HepG2 (cell line): Measurements from ENCODE around the gene TEAD3. TPM values are rescaled to one million over a fixed set of nuclear protein-coding genes. Genes with fewer than 3 reads are reported as not detected.

ENCODE experiments used
- ARNT2 ChIP-seq: sonication (generic); formaldehyde crosslinking; IDR thresholded peaks from 2 replicates; pipeline ENCODE4 v1.8.0; 2022; ENCODE audit warnings: mild to moderate bottlenecking, low read depth, missing genetic modification reagents, moderate library complexity
- CCDC6 ChIP-seq: sonication (generic); formaldehyde crosslinking; IDR thresholded peaks from 2 replicates; pipeline ENCODE4 v1.8.1; 2022; ENCODE audit warnings: mild to moderate bottlenecking, missing genetic modification reagents, moderate library complexity
- ETV5 ChIP-seq: IDR thresholded peaks from 2 replicates; pipeline ENCODE4 v1.6.1; 2018; ENCODE audit warnings: missing biosample characterization, missing genetic modification reagents, inconsistent platforms, borderline replicate concordance
- FLYWCH1 ChIP-seq: sonication (generic); formaldehyde crosslinking; IDR thresholded peaks from 2 replicates; pipeline ENCODE4 v1.8.1; 2023; ENCODE audit warnings: mild to moderate bottlenecking, missing genetic modification reagents
- GATA4 ChIP-seq: sonication (generic); IDR thresholded peaks from 2 replicates; pipeline ENCODE4 v1.6.1; 2016; ENCODE audit warnings: antibody characterized with exemption, low read depth, borderline replicate concordance
- NFE2L2 ChIP-seq: fragments of 150-350 bp; IDR thresholded peaks from 2 replicates; pipeline ENCODE4 v1.6.1; 2014; ENCODE audit warnings: low read length
- NRL ChIP-seq: sonication (generic); formaldehyde crosslinking; IDR thresholded peaks from 2 replicates; pipeline ENCODE4 v1.5.0; 2020; ENCODE audit warnings: missing genetic modification reagents, mild to moderate bottlenecking, moderate library complexity, borderline replicate concordance
- RXRB ChIP-seq: IDR thresholded peaks from 2 replicates; pipeline ENCODE4 v1.6.1; 2016; ENCODE audit warnings: borderline replicate concordance, missing genetic modification reagents, missing compliant biosample characterization
- SIN3B ChIP-seq: fragments of 150-350 bp; IDR thresholded peaks from 2 replicates; pipeline ENCODE4 v1.6.1; 2014; ENCODE audit warnings: low read length
- SMC3 ChIP-seq: IDR thresholded peaks from 2 replicates; pipeline ENCODE4 v1.6.1; 2011; ENCODE audit warnings: low read length, improper control_type of control experiment
- YEATS4 ChIP-seq: sonication (generic); formaldehyde crosslinking; IDR thresholded peaks from 2 replicates; pipeline ENCODE4 v1.4.0; 2020; ENCODE audit warnings: missing genetic modification reagents, borderline replicate concordance
- ZKSCAN1 ChIP-seq: fragments of 150-350 bp; IDR thresholded peaks from 2 replicates; pipeline ENCODE4 v1.6.1; 2014; ENCODE audit warnings: low read length
- ZMYM3 ChIP-seq: sonication (generic); formaldehyde crosslinking; IDR thresholded peaks from 2 replicates; pipeline ENCODE4 v1.5.1; 2020; ENCODE audit warnings: mild to moderate bottlenecking, missing genetic modification reagents
- ZNF124 ChIP-seq: sonication (generic); formaldehyde crosslinking; IDR thresholded peaks from 2 replicates; pipeline ENCODE4 v1.4.0; 2020; ENCODE audit warnings: missing genetic modification reagents
- ZNF18 ChIP-seq: sonication (generic); formaldehyde crosslinking; IDR thresholded peaks from 2 replicates; pipeline ENCODE4 v1.8.0; 2022; ENCODE audit warnings: mild to moderate bottlenecking, missing genetic modification reagents; ENCODE audit not compliant: insufficient replicate concordance
- ZNF274 ChIP-seq: sonication (generic); formaldehyde crosslinking; IDR thresholded peaks from 2 replicates; pipeline ENCODE4 v1.5.1; 2020; ENCODE audit warnings: mild to moderate bottlenecking, missing genetic modification reagents
- ZNF414 ChIP-seq: sonication (generic); formaldehyde crosslinking; IDR thresholded peaks from 2 replicates; pipeline ENCODE4 v1.5.0; 2020; ENCODE audit warnings: missing genetic modification reagents
- ZNF510 ChIP-seq: sonication (generic); formaldehyde crosslinking; IDR thresholded peaks from 2 replicates; pipeline ENCODE4 v1.4.0; 2020; ENCODE audit warnings: low read depth, mild to moderate bottlenecking, missing genetic modification reagents
- ZNF607 ChIP-seq: sonication (generic); formaldehyde crosslinking; IDR thresholded peaks from 2 replicates; pipeline ENCODE4 v1.5.1; 2020; ENCODE audit warnings: missing genetic modification reagents, mild to moderate bottlenecking, borderline replicate concordance
- ZNF652 ChIP-seq: IDR thresholded peaks from 2 replicates; pipeline ENCODE4 v1.6.1; 2016; ENCODE audit warnings: low read depth, borderline replicate concordance
- ZNF670 ChIP-seq: sonication (generic); formaldehyde crosslinking; IDR thresholded peaks from 2 replicates; pipeline ENCODE4 v1.8.0; 2022; ENCODE audit warnings: mild to moderate bottlenecking, missing genetic modification reagents, borderline replicate concordance
- polyA plus RNA-seq, 8 experiments: library from polyadenylated mRNA; depleted of rRNA in 3 of 8; stranded (reverse) in 7 of 8; unstranded in 1 of 8; fragments of >200 nt; fragmentation: Illumina TruSeq in 4 of 8; extraction: Trizol in 4 of 8; gene quantifications; 2 replicates each; pipeline versions ENCODE4 v1.2.1 to v1.2.3, GENCODE V29; 2011 to 2016; ENCODE audit warnings: low read depth in 4 of 8, missing spikeins in 1 of 8, mixed read lengths in 1 of 8; ENCODE audit not compliant: insufficient read depth in 1 of 8
- total RNA-seq, 5 experiments: library from RNA; depleted of rRNA; stranded (reverse); fragments of >200 nt; fragmentation: Illumina TruSeq; extraction: Trizol; gene quantifications; 2 replicates each; pipeline ENCODE4 v1.2.3, GENCODE V29; 2016; ENCODE audit warnings: low read depth in 1 of 5

Gene TEAD3
- total and polyA plus RNA-seq, 2 of the 13 experiments (the other 11 are each of a cell fraction or from before 2014, with no cell fraction given) = 15.1 to 16.5 TPM

GRCh38 chr6:35519313-35520015 is 22.6 kb upstream of the TEAD3 start (continued):
- TF ChIP-seq NFE2L2 = no peak
- TF ChIP-seq CCDC6 (CRISPR knock-in tag) = no peak
- no peak for TF ChIP-seq ETV5 (CRISPR knock-in tag)
- TF ChIP-seq YEATS4 (CRISPR knock-in tag) = no peak
- TF ChIP-seq ZKSCAN1 = 0 out of 2 replicates have a peak, but pooled peaks have one; percentile 1
- TF ChIP-seq ZNF414 (CRISPR knock-in tag) = no peak
- TF ChIP-seq ZNF607 = no peak
- TF ChIP-seq ZNF274 = no peak
- no peak for TF ChIP-seq GATA4
- no peak for TF ChIP-seq ZNF670 (CRISPR knock-in tag)
- TF ChIP-seq ZNF18 (CRISPR knock-in tag) = no peak
- TF ChIP-seq SIN3B = no peak
- TF ChIP-seq ZNF652 (CRISPR knock-in tag) = no peak
- no peak for TF ChIP-seq SMC3
- TF ChIP-seq ZNF510 (CRISPR knock-in tag) = no peak
- TF ChIP-seq ARNT2 = no peak
- no peak for TF ChIP-seq ZNF124 (CRISPR knock-in tag)
- no peak for TF ChIP-seq RXRB
- 0 out of 2 replicates have a peak, but pooled peaks have one; percentile 27 for TF ChIP-seq FLYWCH1
- TF ChIP-seq ZMYM3 = no peak
- TF ChIP-seq NRL (CRISPR knock-in tag) = no peak
